Measurements from ENCODE around the gene IL17RE. TPM values are rescaled to one million over a fixed set of nuclear protein-coding genes. Genes with fewer than 3 reads are reported as not detected.

The IL17RE gene
- total RNA-seq, 1 donor from 2014 or later, result 0.74 TPM

GRCh38 chr3:9946112-9947024 lies 43.7 kb downstream of the IL17RE start:
- Mint-ChIP-seq H3K4me3 (ENCODE audit: unreplicated experiment) (peak overlapping the region; percentile 85), H3K27ac (ENCODE audit: unreplicated experiment) (no peak overlapping the region), H3K27me3 (ENCODE audit: unreplicated experiment) (peaks cover 18% of the 10 kb centered on the region), H3K36me3 (ENCODE audit: low read depth, unreplicated experiment) (peaks cover 11% of the 10 kb centered on the region), H3K9me3 (ENCODE audit: unreplicated experiment) (no peaks in the 10 kb centered on the region), H3K4me1 (ENCODE audit: unreplicated experiment) (peaks cover 4% of the 10 kb centered on the region)
- DNase-seq (ENCODE audit: low spot score), result peak; percentile 92
- TF ChIP-seq CTCF (IDR thresholded peaks at IDR 0.05; ENCODE audit: unreplicated experiment), result peak; percentile 33

GRCh38 chr3:9947025-9947995 lies 44.7 kb downstream of the IL17RE start:
- Mint-ChIP-seq H3K4me1 (ENCODE audit: unreplicated experiment) (peaks cover under 1% of the 10 kb centered on the region), H3K36me3 (ENCODE audit: low read depth, unreplicated experiment) (peaks cover 9% of the 10 kb centered on the region), H3K9me3 (ENCODE audit: unreplicated experiment) (no peaks in the 10 kb centered on the region), H3K27me3 (ENCODE audit: unreplicated experiment) (peaks cover 14% of the 10 kb centered on the region), H3K27ac (ENCODE audit: unreplicated experiment) (no peak overlapping the region), H3K4me3 (ENCODE audit: unreplicated experiment) (peak overlapping the region; percentile 25)
- TF ChIP-seq CTCF (IDR thresholded peaks at IDR 0.05; ENCODE audit: unreplicated experiment), result peak; percentile 41
- DNase-seq (ENCODE audit: low spot score), result peak; percentile 75

- no peaks in the 10 kb centered on the region for H3K9me3 Mint-ChIP-seq (ENCODE audit: unreplicated experiment)
- H3K27me3 Mint-ChIP-seq (ENCODE audit: unreplicated experiment), result peaks cover 13% of the 10 kb centered on the region
- no peak for TF ChIP-seq CTCF (IDR thresholded peaks at IDR 0.05; ENCODE audit: unreplicated experiment)
- H3K4me3 Mint-ChIP-seq (ENCODE audit: unreplicated experiment), result no peak overlapping the region
- no peak for DNase-seq (ENCODE audit: low spot score)
- H3K27ac Mint-ChIP-seq (ENCODE audit: unreplicated experiment), result no peak overlapping the region
- H3K36me3 Mint-ChIP-seq (ENCODE audit: low read depth, unreplicated experiment), result peaks cover 7% of the 10 kb centered on the region
- no peaks in the 10 kb centered on the region for H3K4me1 Mint-ChIP-seq (ENCODE audit: unreplicated experiment)
Measured at GRCh38 chr3:9948586-9948985, 45.9 kb downstream of the IL17RE start.

- H3K9me3 Mint-ChIP-seq (ENCODE audit: unreplicated experiment), result no peaks in the 10 kb centered on the region
- H3K27ac Mint-ChIP-seq (ENCODE audit: unreplicated experiment), result no peak overlapping the region
- no peaks in the 10 kb centered on the region for H3K4me1 Mint-ChIP-seq (ENCODE audit: unreplicated experiment)
- H3K27me3 Mint-ChIP-seq (ENCODE audit: unreplicated experiment), result peaks cover 8% of the 10 kb centered on the region
- DNase-seq (ENCODE audit: low spot score), result no peak
- TF ChIP-seq CTCF (IDR thresholded peaks at IDR 0.05; ENCODE audit: unreplicated experiment), result no peak
- peaks cover 1% of the 10 kb centered on the region for H3K36me3 Mint-ChIP-seq (ENCODE audit: low read depth, unreplicated experiment)
- H3K4me3 Mint-ChIP-seq (ENCODE audit: unreplicated experiment), result no peak overlapping the region
Measured at GRCh38 chr3:9949115-9949514, 46.5 kb downstream of the IL17RE start.

Measured in endothelial cell (in vitro differentiated cells).